K562 (cell line): ENCODE measurements around the gene TCEAL1. TPM values are rescaled to one million over a fixed set of nuclear protein-coding genes. Genes with fewer than 3 reads are reported as not detected.

Experiments
- ATAC-seq: fragments of 200-7000 bp; cut with Tn5 transposase; 3 replicates; pipeline ENCODE4 v1.9.1; 2020; ENCODE audit warnings: moderate library complexity
- BruUV-seq: library from RNA; stranded (reverse); fragments of 400-500 nt; replicated peaks from 2 replicates; lab custom pipeline; 2021; lab: Mats Ljungman, UMichigan
- CTCF ChIA-PET: fragments of 300-600 bp; formaldehyde crosslinking; extraction: SDS; loops from one replicate; lab custom pipeline; 2021; ENCODE audit warnings: low intra/inter-chr PET ratio; lab: Yijun Ruan, JAX
- POLR2A ChIA-PET: fragments of 300-600, 350-650 bp; sonication (Branson Sonifier 250); formaldehyde crosslinking; extraction: SDS; loops from one replicate; lab custom pipeline; 2021; ENCODE audit warnings: antibody characterized with exemption, inconsistent platforms; lab: Yijun Ruan, JAX
- DNase-seq, 4 experiments: peaks; one replicate each; pipeline versions ENCODE4 v3.0.0 to v3.0.0-alpha.2; 2011 to 2018; ENCODE audit warnings: low spot score in 3 of 4, mixed read lengths in 3 of 4; ENCODE audit errors: extremely low read depth in 1 of 4
- FAIRE-seq: peaks from 2 replicates; lab custom pipeline; 2011; peaks lifted over from hg19 to GRCh38; lab: Jason Lieb, UNC
- H2AFZ ChIP-seq: 2 replicates; pipeline ENCODE4 v1.6.0; 2011; ENCODE audit warnings: low read depth, low read length, control low read depth, inconsistent platforms
- H3K27ac ChIP-seq: fragments of 200-600 bp; 3 replicates; pipeline ENCODE4 v1.8.0; 2011; ENCODE audit warnings: low read depth, mild to moderate bottlenecking, control low read depth, inconsistent platforms, low read length, moderate library complexity, mixed read lengths; ENCODE audit errors: extremely low read depth
- H3K27me3 ChIP-seq, 2 experiments: fragments of 300-600 bp in 1 of 2; 2 replicates in 1 of 2; 3 replicates in 1 of 2; pipeline versions ENCODE4 v1.6.0 to v1.8.0; 2011; ENCODE audit warnings: inconsistent platforms in 2 of 2, low read length in 2 of 2, mild to moderate bottlenecking in 1 of 2, mixed read lengths in 1 of 2, moderate library complexity in 1 of 2; ENCODE audit not compliant: control insufficient read depth in 2 of 2, insufficient read depth in 2 of 2
- H3K36me3 ChIP-seq: fragments of 300-600 bp; 3 replicates; pipeline ENCODE4 v1.8.0; 2011; ENCODE audit warnings: mild to moderate bottlenecking, low read length, inconsistent platforms; ENCODE audit not compliant: control insufficient read depth, insufficient read depth
- H3K4me1 ChIP-seq, 2 experiments: fragments of 200-600 bp in 1 of 2; replicated peaks in 1 of 2; 2 replicates in 1 of 2; 3 replicates in 1 of 2; pipeline versions ENCODE4 v1.5.1 to v1.8.0; 2011; ENCODE audit warnings: inconsistent platforms in 2 of 2, low read length in 2 of 2, mild to moderate bottlenecking in 1 of 2, mixed read lengths in 1 of 2, moderate library complexity in 1 of 2; ENCODE audit not compliant: control insufficient read depth in 2 of 2, insufficient read depth in 2 of 2
- H3K4me2 ChIP-seq: 2 replicates; pipeline ENCODE4 v1.6.1; 2011; ENCODE audit warnings: low read length, control low read depth, inconsistent platforms, mixed read lengths; ENCODE audit not compliant: insufficient read depth
- H3K4me3 ChIP-seq: fragments of 200-600 bp; sonication (generic), shearing (Covaris generic); 2 replicates; pipeline ENCODE4 v1.5.1; 2016; ENCODE audit warnings: control low read depth, inconsistent platforms
- H3K79me2 ChIP-seq: fragments of 200-600 bp; 3 replicates; pipeline ENCODE4 v1.8.0; 2011; ENCODE audit warnings: low read length, inconsistent platforms; ENCODE audit not compliant: control insufficient read depth, insufficient read depth
- H3K9ac ChIP-seq, 2 experiments: 2 replicates each; pipeline versions ENCODE4 v1.6.0 to v1.6.1; 2011; ENCODE audit warnings: low read depth in 2 of 2, low read length in 2 of 2, control low read depth in 1 of 2, inconsistent platforms in 1 of 2, mild to moderate bottlenecking in 1 of 2, mixed read lengths in 1 of 2; ENCODE audit not compliant: insufficient read depth in 1 of 2
- H3K9me1 ChIP-seq: one replicate; pipeline ENCODE4 v1.6.0; 2011; ENCODE audit warnings: inconsistent platforms, mild to moderate bottlenecking, low read length, moderate library complexity; ENCODE audit not compliant: control insufficient read depth, insufficient read depth
- H3K9me3 ChIP-seq: replicated peaks from 2 replicates; pipeline ENCODE4 v1.5.1; 2011; ENCODE audit warnings: low read depth, low read length, inconsistent platforms; ENCODE audit not compliant: control insufficient read depth, insufficient read depth
- H4K20me1 ChIP-seq: replicated peaks from 2 replicates; pipeline ENCODE4 v1.6.1; 2011; ENCODE audit warnings: low read length, inconsistent platforms, mixed read lengths; ENCODE audit not compliant: control insufficient read depth, insufficient read depth
- ARID4B ChIP-seq: sonication (generic); formaldehyde crosslinking; IDR thresholded peaks from 2 replicates; pipeline ENCODE4 v1.8.0; 2022; ENCODE audit warnings: mild to moderate bottlenecking, missing genetic modification reagents
- BRCA1 ChIP-seq, 2 experiments: fragments of 450-650 bp in 1 of 2; sonication (generic) in 1 of 2; formaldehyde crosslinking in 1 of 2; IDR thresholded peaks; 2 replicates each; pipeline versions ENCODE4 v1.5.0 to v1.6.1; 2017 to 2020; ENCODE audit warnings: mild to moderate bottlenecking in 1 of 2, missing genetic modification reagents in 1 of 2
- GTF2E2 ChIP-seq: fragments of 200-800 bp; sonication (Bioruptor generic); IDR thresholded peaks from 2 replicates; pipeline ENCODE4 v1.6.1; 2016; ENCODE audit warnings: missing genetic modification characterization, missing compliant biosample characterization
- JUND ChIP-seq, 2 experiments: IDR thresholded peaks; 2 replicates in 1 of 2; 3 replicates in 1 of 2; pipeline ENCODE4 v1.6.1; 2011; ENCODE audit warnings: borderline replicate concordance in 2 of 2, low read depth in 2 of 2, low read length in 2 of 2, improper control_type of control experiment in 1 of 2, missing biosample characterization in 1 of 2, missing genetic modification characterization in 1 of 2, missing genetic modification reagents in 1 of 2
- NFYB ChIP-seq: IDR thresholded peaks from 2 replicates; pipeline ENCODE4 v1.6.1; 2011; ENCODE audit warnings: mild to moderate bottlenecking, moderate library complexity; ENCODE audit not compliant: insufficient read length; ENCODE audit errors: extremely low read depth
- ZNF318 ChIP-seq, 2 experiments: fragments of 450-650 bp; IDR thresholded peaks; 2 replicates each; pipeline ENCODE4 v1.6.1; 2016; ENCODE audit warnings: mild to moderate bottlenecking in 2 of 2, borderline replicate concordance in 1 of 2, low read depth in 1 of 2, moderate library complexity in 1 of 2
- ZNF41 ChIP-seq: fragments of 250-450 bp; sonication (Bioruptor Pico); conservative IDR thresholded peaks from 2 replicates; pipeline ENCODE4 v1.4.0; 2020; ENCODE audit warnings: mild to moderate bottlenecking
- ZNF551 ChIP-seq: fragments of 250-450 bp; sonication (Bioruptor Pico); IDR thresholded peaks from 2 replicates; pipeline ENCODE4 v1.5.0; 2021; ENCODE audit warnings: mild to moderate bottlenecking, moderate library complexity
- WGBS: fragments of 100-300 bp; shearing (Covaris generic); methylation state at CpG from one replicate; pipeline ENCODE4 v1.1.6; 2016; ENCODE audit warnings: low coverage, mixed read lengths; ENCODE audit not compliant: insufficient coverage; ENCODE audit errors: missing lambda C conversion rate; 5-methylcytosine and 5-hydroxymethylcytosine counted together
- in situ Hi-C: fragments of 300-500 bp; cut with MboI; formaldehyde crosslinking; loops from 4 replicates; pipeline ENCODE4 v1.15.0; 2018; ENCODE audit warnings: inconsistent platforms, mixed read lengths
- intact Hi-C: fragments of 100-400 bp; cut with micrococcal nuclease; formaldehyde crosslinking; loops from 2 replicates; pipeline ENCODE4 v1.14.2; 2022
- polyA plus RNA-seq, 8 experiments: library from polyadenylated mRNA; depleted of rRNA in 4 of 8; stranded (reverse) in 5 of 8; unstranded in 3 of 8; fragments of >200 nt; fragmentation: Nextera tagmentation in 2 of 8; fragmentation: Illumina TruSeq in 1 of 8; extraction: Ambion mirVana in 2 of 8; extraction: Trizol in 1 of 8; gene quantifications; 2 replicates each; pipeline versions ENCODE4 v1.2.1 to v1.2.3, GENCODE V29; 2011 to 2014; ENCODE audit warnings: inconsistent platforms in 1 of 8, missing spikeins in 1 of 8
- total RNA-seq, 7 experiments: library from RNA; depleted of rRNA in 6 of 7; stranded (reverse); fragments of >200 nt in 6 of 7; fragmentation: Illumina TruSeq in 2 of 7; extraction: Trizol in 2 of 7; gene quantifications; 2 replicates each; pipeline versions ENCODE4 v1.2.1 to v1.2.3, GENCODE V29; 2011 to 2021; ENCODE audit warnings: low replicate concordance in 1 of 7

TCEAL1 gene
- total and polyA plus RNA-seq, 9 of the 15 experiments (the other 6 are each of a cell fraction or from before 2014, with no cell fraction given): 2.1 to 5.3 (median 4.0) TPM

GRCh38 chrX:103651151-103651773 is 22.5 kb downstream of the TCEAL1 start:
- Histone ChIP-seq H3K79me2 (no peaks in the 10 kb centered on the region), H3K4me3 (no peak overlapping the region), H3K36me3 (no peaks in the 10 kb centered on the region), H3K4me2 (no peak overlapping the region), H3K9me1 (no peaks in the 10 kb centered on the region), H3K9me3 (no peaks in the 10 kb centered on the region), H4K20me1 (no peaks in the 10 kb centered on the region), H2AFZ (no peak overlapping the region), H3K27me3 (no peaks in the 10 kb centered on the region), H3K27ac (no peak overlapping the region), H3K9ac (no peak overlapping the region), H3K4me1 (no peaks in the 10 kb centered on the region)
- WGBS: 0% methylated on average over 2 of the region's 2 CpGs
- ChIA-PET CTCF (no interaction called here), POLR2A (no interaction called here)
- FAIRE-seq (no peak), DNase-seq (no peak), ATAC-seq (no peak)
- intact Hi-C loops (no loop called here), in situ Hi-C loops (no loop called here)
- BruUV-seq: no TSS peak
- no peak for TF ChIP-seq BRCA1 (IDR thresholded peaks at IDR 0.05)
- TF ChIP-seq BRCA1 (CRISPR knock-in tag; IDR thresholded peaks at IDR 0.05): no peak
- no peak for TF ChIP-seq ARID4B (CRISPR knock-in tag)
- TF ChIP-seq ZNF551: no peak
- no peak for TF ChIP-seq NFYB
- no peak for TF ChIP-seq ZNF41 (CRISPR knock-in tag)
- TF ChIP-seq ZNF318 (IDR thresholded peaks at IDR 0.05; ENCODE audit: borderline replicate concordance in 1 of 2, low read depth in 1 of 2): no peak
- no peak for TF ChIP-seq GTF2E2 (tag)
- TF ChIP-seq JUND (IDR thresholded peaks at IDR 0.05; ENCODE audit: borderline replicate concordance, low read depth, low read length): no peak
- no peak for TF ChIP-seq JUND (tag; IDR thresholded peaks at IDR 0.05; ENCODE audit: borderline replicate concordance, low read depth, low read length)
